NCI-H69 (cell line): Measurements from ENCODE around the gene GGTLC1.
A peak's percentile ranks its signal among the peaks of the same experiment; 100 is the strongest.

Source experiments
- DNase-seq: peaks from one replicate; lab custom pipeline; 2025; lab: John Stamatoyannopoulos, UW

Gene GGTLC1

DNA sequence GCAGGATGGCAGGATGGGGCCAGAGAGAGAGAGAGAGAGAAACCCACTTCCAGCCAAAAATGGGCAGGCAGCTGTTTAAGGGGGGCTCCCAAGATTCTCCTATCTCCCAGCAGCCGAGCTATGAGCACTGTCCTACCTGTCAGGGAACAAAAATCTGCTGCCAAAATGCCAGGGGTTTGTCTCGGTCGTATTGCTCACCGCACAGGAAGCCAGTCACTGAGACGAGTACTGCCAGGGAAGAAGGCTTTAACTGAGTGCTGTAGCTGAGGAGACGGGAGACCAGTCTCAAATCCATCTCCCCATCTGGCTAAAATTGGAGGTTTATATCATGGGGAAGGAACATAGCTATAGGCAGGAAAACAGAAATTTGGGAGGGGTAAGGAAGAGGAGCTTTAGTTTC, 22.3 kb downstream of the GGTLC1 start:
- no peak for DNase-seq

DNA sequence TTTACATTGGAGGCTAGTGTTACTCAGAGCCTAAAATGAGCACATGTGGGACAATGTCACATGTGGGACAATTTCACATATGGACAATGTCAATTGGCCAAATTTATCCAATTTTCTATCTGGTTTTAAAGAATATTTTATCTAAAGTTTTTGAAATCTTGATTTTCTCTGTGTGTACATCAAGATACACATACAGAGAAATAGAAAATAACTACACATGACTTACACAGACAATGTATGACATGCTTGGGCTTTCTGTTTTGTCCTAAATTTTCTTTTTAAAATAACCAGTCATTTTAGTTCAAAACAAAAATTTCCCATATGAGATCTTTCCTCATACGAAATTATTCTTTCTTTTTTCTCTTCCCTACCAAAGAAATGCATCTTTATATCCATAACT, 24.6 kb downstream of the GGTLC1 start:
- DNase-seq, result no peak

- no peak for DNase-seq
Observed at GRCh38 chr20:23962272-23962671, 26.3 kb downstream of the GGTLC1 start.

DNA sequence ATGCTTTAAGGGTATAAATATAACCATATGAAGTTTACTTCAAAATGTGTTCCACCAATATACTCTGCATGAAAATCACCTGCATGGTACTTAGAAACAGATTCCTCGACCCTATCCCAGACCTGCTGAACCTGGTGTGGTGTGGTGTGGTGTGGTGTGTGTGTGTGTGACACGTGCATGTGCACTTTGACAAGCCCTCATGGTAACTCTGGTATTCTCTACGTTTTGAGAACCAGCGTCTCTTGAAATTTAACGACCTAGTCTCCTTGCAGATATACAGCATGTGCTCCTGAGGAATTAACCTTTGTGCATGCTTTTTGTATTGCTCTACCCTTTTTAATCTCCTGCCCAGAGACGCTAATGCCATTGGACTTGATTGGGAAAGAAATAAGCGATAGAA, 29.5 kb downstream of the GGTLC1 start:
- no peak for DNase-seq

- DNase-seq, result no peak
Observed at GRCh38 chr20:23955896-23956295, 32.7 kb downstream of the GGTLC1 start.

GRCh38 chr20:23954008-23954745, 34.4 kb downstream of the GGTLC1 start:
- DNase-seq, result no peak

GRCh38 chr20:23946206-23946605, 42.4 kb downstream of the GGTLC1 start:
- no peak for DNase-seq

DNA sequence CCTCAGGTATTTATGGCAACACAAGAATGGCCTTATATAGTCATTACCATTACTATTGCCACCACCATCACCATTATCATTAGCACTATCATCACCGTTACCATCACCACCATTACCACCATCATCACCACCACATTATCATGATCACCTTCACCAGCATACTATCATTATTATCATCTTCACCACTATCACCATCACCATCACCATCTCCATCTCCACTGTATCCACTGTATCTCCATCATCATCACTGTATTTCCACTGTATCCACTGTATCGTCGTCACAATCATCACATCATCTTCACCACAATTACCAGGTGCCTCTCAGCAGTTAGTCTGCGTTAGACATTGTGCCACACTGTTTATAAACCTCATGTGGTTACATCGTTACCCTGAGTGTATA, 45.3 kb downstream of the GGTLC1 start:
- DNase-seq, result no peak

DNA sequence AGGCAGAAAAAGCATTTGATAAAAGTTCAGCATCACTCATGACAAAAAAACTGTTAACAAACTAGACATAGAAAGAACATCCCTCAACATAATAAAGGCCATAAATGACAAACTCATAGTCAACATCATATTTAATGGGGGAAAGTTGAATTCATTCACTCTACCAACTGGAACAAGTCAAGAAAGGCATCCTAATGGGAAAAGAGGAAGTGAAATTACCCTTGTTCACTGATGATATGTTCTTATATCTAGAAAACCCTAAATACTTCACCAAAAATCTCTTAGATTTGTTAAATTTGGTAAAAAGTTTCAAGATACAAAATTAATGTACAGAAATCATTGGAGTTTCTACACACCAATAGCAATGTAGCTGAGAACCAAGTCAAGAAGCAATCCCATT, 48.9 kb downstream of the GGTLC1 start:
- DNase-seq, result no peak

GRCh38 chr20:23939063-23939462, 49.5 kb downstream of the GGTLC1 start:
- no peak for DNase-seq

DNA sequence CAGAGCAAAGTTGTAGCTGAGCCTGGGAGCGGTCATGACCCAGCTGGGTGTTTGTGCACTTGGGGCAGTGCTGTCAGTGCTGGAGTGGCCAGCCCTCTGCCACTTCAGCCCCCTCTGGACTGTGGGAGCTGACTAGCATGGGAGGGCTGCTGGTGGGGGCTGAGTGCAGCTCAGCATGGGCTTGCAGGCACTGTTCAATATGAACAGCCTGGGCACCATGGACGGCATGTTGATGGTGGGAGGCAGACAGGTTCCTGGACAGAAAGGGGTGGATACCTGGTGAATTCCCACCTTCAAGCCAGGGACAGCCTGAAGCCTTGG, 50.5 kb downstream of the GGTLC1 start:
- DNase-seq, result no peak

DNA sequence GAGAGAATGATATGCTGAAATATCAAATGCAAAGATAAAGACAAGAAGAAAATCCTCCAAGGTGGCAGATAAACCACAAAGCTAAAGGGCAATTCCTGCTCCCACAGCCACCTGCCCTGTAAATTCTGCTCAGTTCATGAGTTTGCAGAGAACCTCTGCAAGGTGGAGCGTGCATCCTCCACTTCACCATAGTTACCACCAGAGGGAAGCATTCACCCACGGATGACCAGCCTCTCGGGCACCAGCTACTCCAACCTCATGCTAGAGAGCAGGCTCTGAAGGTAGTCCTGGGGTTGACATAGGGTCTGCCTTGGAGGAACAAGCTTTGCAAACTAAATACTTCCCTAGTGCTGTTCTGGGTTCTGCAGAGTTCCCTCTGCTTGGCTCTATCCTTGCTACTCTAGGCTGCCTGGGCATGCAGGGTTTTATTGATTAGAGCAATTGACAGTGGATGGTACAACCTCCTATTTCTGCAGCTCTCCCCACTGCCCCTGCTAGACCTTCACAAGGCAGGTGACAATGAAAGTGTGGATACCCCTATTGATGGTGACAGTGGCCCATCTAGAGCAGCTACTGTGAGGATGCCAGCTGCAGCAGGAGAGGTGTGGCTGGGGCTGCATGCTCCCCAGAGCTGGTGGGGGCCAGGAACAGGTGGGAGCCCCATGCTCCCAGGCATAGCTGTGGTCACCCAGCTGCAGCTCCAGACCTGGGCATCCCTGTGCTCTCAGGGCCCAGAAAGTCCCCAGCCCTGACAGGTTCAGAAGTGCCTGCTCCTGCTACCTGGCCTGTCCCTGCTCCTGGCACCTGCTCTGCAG, 51.1 kb downstream of the GGTLC1 start:
- peak; percentile 45 for DNase-seq
